Body of pancreas (tissue), 4 donors: ENCODE measurements around the gene ASB2. TPM values are rescaled to one million over a fixed set of nuclear protein-coding genes. Genes with fewer than 3 reads are reported as not detected.

ENCODE experiments used
- ATAC-seq: fragments of 150-250 bp; one replicate; pipeline ENCODE4 v1.9.1; 2016
- DNase-seq, 4 donors: peaks; one replicate each; pipeline ENCODE4 v3.0.0-alpha.2; 2019
- H3K27ac ChIP-seq, 4 donors: fragments of 200-600 bp; sonication (generic); 1 replicate in 3 of 4; 2 replicates in 1 of 4; pipeline versions ENCODE4 v1.5.1 to v1.6.1; 2016 to 2019; ENCODE audit warnings: mild to moderate bottlenecking in 1 of 4, mixed read lengths in 1 of 4, moderate library complexity in 1 of 4
- H3K27me3 ChIP-seq, 2 donors: fragments of 200-600 bp; sonication (generic); one replicate each; pipeline ENCODE4 v1.6.0; 2016; ENCODE audit warnings: mild to moderate bottlenecking in 1 of 2
- H3K36me3 ChIP-seq, 2 donors: fragments of 200-600 bp; sonication (generic); replicated peaks in 1 of 2; 2 replicates each; pipeline ENCODE4 v1.5.1; 2016; ENCODE audit warnings: low read depth in 2 of 2; ENCODE audit not compliant: insufficient read depth in 1 of 2
- H3K4me1 ChIP-seq: fragments of 200-600 bp; sonication (generic); one replicate; pipeline ENCODE4 v1.6.0; 2016
- H3K4me3 ChIP-seq, 2 donors: fragments of 200-600 bp; sonication (generic); 1 replicate in 1 of 2; 2 replicates in 1 of 2; pipeline ENCODE4 v1.5.1; 2016 to 2019
- H3K9me3 ChIP-seq, 3 donors: fragments of 200-600 bp; sonication (generic); 1 replicate in 2 of 3; 2 replicates in 1 of 3; pipeline ENCODE4 v1.5.1; 2016
- CTCF ChIP-seq, 7 experiments: fragments of 450-650 bp in 4 of 7; fragments of 200-600 bp in 3 of 7; sonication (generic) in 3 of 7; IDR thresholded peaks; one replicate each; pipeline ENCODE4 v1.5.1; 2016 to 2019; ENCODE audit warnings: antibody characterized with exemption in 7 of 7
- POLR2A ChIP-seq, 3 donors: fragments of 450-650 bp; IDR thresholded peaks; one replicate each; pipeline ENCODE4 v1.6.1; 2016; ENCODE audit warnings: antibody characterized with exemption in 3 of 3, mild to moderate bottlenecking in 2 of 3
- WGBS, 2 donors: methylation state at CpG; one replicate each; pipeline ENCODE4 v1.1.5; 2017; 5-methylcytosine and 5-hydroxymethylcytosine counted together
- intact Hi-C: fragments of 100-400 bp; cut with DNase I; formaldehyde crosslinking; loops from one replicate; pipeline ENCODE4 v1.15.1; 2023
- total RNA-seq, 2 donors: library from RNA; depleted of rRNA; stranded (reverse); fragments of >200 nt; gene quantifications; one replicate each; pipeline ENCODE4 v1.1.0, GENCODE V29; 2016

The ASB2 gene
- total RNA-seq, 2 donors from 2014 or later: 0.33 to 7.0 TPM

- TF ChIP-seq POLR2A (IDR thresholded peaks at IDR 0.05) (no peak), CTCF (IDR thresholded peaks at IDR 0.05) (no peak)
- Histone ChIP-seq H3K27ac (no peak overlapping the region), H3K9me3 (no peaks in the 10 kb centered on the region), H3K4me3 (no peak overlapping the region), H3K27me3 (no peaks in the 10 kb centered on the region), H3K4me1 (no peaks in the 10 kb centered on the region), H3K36me3 (no peaks in the 10 kb centered on the region)
- intact Hi-C loops: no loop called here
- DNase-seq (no peak), ATAC-seq (no peak)
- 81 to 85% methylated on average over 2 to 6 of the region's 6 CpGs for WGBS, 2 donors
These were observed 2.1 kb downstream of the ASB2 start for GRCh38 chr14:93974299-93974698.

- Histone ChIP-seq H3K9me3 (no peaks in the 10 kb centered on the region), H3K36me3 (no peaks in the 10 kb centered on the region), H3K27me3 (no peaks in the 10 kb centered on the region), H3K4me1 (no peaks in the 10 kb centered on the region), H3K4me3 (no peak overlapping the region), H3K27ac (no peak overlapping the region)
- DNase-seq (no peak), ATAC-seq (no peak)
- intact Hi-C loops: no loop called here
- 89 to 92% methylated on average over 4 to 6 of the region's 6 CpGs for WGBS, 2 donors
- TF ChIP-seq CTCF (IDR thresholded peaks at IDR 0.05) (no peak), POLR2A (IDR thresholded peaks at IDR 0.05) (no peak)
These were observed 2.8 kb downstream of the ASB2 start for GRCh38 chr14:93973607-93974006.

GRCh38 chr14:93972618-93973205 is 3.7 kb downstream of the ASB2 start:
- no peaks in the 10 kb centered on the region for H3K4me1 ChIP-seq
- DNase-seq: no peak
- H3K9me3 ChIP-seq: no peaks in the 10 kb centered on the region
- 78 to 83% methylated on average over 6 of the region's 6 CpGs for WGBS, 2 donors
- intact Hi-C loops: no loop called here
- H3K27me3 ChIP-seq: no peaks in the 10 kb centered on the region
- ATAC-seq: no peak
- H3K36me3 ChIP-seq: no peaks in the 10 kb centered on the region
- TF ChIP-seq POLR2A (IDR thresholded peaks at IDR 0.05) (no peak), CTCF (IDR thresholded peaks at IDR 0.05) (no peak)
- no peak overlapping the region for H3K4me3 ChIP-seq
- H3K27ac ChIP-seq: no peak overlapping the region

GRCh38 chr14:93971635-93972027 is 4.7 kb downstream of the ASB2 start:
- H3K27me3 ChIP-seq: no peaks in the 10 kb centered on the region
- no peaks in the 10 kb centered on the region for H3K36me3 ChIP-seq
- no peak overlapping the region for H3K4me3 ChIP-seq
- WGBS, 2 donors: 76 to 79% methylated on average over 3 of the region's 3 CpGs
- no peaks in the 10 kb centered on the region for H3K9me3 ChIP-seq
- TF ChIP-seq CTCF (IDR thresholded peaks at IDR 0.05) (no peak), POLR2A (IDR thresholded peaks at IDR 0.05) (no peak)
- intact Hi-C loops: no loop called here
- H3K27ac ChIP-seq: no peak overlapping the region
- ATAC-seq (no peak), DNase-seq (no peak)
- H3K4me1 ChIP-seq: no peaks in the 10 kb centered on the region

GRCh38 chr14:93970965-93971634 is 5.3 kb downstream of the ASB2 start:
- no peaks in the 10 kb centered on the region for H3K4me1 ChIP-seq
- H3K27me3 ChIP-seq: no peaks in the 10 kb centered on the region
- H3K36me3 ChIP-seq: no peaks in the 10 kb centered on the region
- H3K9me3 ChIP-seq: no peaks in the 10 kb centered on the region
- no peak overlapping the region for H3K4me3 ChIP-seq
- no peak for TF ChIP-seq POLR2A (IDR thresholded peaks at IDR 0.05)
- peak in 1 of 7 experiments; percentile 0 for TF ChIP-seq CTCF (IDR thresholded peaks at IDR 0.05)
- H3K27ac ChIP-seq: no peak overlapping the region
- intact Hi-C loops: no loop called here
- WGBS, 2 donors: 51 to 52% methylated on average over 10 to 15 of the region's 15 CpGs
- DNase-seq (no peak), ATAC-seq (no peak)
